Right lobe of liver (tissue), 4 donors: ENCODE data around the gene CD164L2.

Source experiments
- CTCF ChIP-seq, 4 donors: fragments of 200-600 bp in 3 of 4; fragments of 450-650 bp in 1 of 4; IDR thresholded peaks; one replicate each; pipeline versions ENCODE4 v1.5.1 to v1.8.0; 2016 to 2022; ENCODE audit warnings: antibody characterized with exemption in 4 of 4, mild to moderate bottlenecking in 2 of 4
- POLR2A ChIP-seq: fragments of 450-650 bp; IDR thresholded peaks from one replicate; pipeline ENCODE4 v1.6.1; 2017; ENCODE audit warnings: antibody characterized with exemption, mild to moderate bottlenecking
- donor health status: DM: no; HTN: no; CAD: no.
- donor health status: DM: no; HTN: no; CAD: no.
- donor health status: DM: no; HTN: yes; CAD: no.

GRCh38 chr1:27367160-27367650 is 15.9 kb downstream of the CD164L2 start:
- TF ChIP-seq CTCF (IDR thresholded peaks at IDR 0.05), result no peak
- no peak for TF ChIP-seq POLR2A
